Limb (tissue), 2 donors: ENCODE measurements around the gene ARL3.

Experiments used
- DNase-seq, 2 donors: peaks; one replicate each; pipeline ENCODE4 v3.0.0-alpha.2; 2016; ENCODE audit errors: extremely low spot score in 2 of 2

Gene ARL3

DNA sequence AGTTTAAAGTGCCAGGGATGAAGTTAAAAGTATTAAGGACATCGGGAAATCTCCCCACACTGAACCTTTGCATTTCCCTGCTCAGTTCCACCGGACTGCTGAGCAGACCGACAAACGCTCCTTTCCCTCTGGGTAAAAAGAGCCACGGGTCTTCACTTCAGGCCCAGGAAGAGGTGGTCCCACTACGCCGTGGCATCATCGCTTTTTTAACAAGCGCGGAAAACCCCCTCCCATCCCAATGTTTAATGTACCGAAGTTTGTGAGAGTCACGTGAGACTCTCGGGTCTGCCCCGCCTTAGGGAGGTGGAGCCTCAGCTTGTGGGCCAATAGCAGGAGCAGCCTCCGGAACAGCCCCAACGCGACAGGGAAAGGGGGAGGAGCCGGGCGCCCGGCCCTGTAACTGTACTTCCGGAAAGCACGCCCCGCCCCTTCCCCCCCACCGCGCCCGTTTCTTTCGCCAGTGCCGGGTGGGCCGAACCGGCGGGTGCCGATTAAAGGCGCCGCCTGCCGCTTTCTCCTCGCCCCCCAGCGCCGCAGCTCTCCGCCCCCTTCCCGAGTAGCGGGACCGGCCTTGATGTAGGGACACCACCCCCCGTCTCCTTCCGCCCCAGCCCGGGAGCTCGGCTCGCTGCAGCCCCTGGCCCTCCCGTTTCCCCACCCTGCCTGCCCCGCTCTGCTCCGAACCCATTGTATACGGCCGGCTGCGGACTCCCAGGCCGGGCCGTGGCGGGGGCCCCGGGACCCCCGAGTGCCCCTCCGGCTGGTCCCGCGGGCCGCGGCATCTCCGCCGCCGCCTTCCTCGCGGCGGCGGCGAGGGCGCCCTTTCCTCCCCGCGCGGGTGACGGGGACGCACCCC, 72.1 kb downstream of the ARL3 start:
- DNase-seq: peak; percentile 98 to 99

DNA sequence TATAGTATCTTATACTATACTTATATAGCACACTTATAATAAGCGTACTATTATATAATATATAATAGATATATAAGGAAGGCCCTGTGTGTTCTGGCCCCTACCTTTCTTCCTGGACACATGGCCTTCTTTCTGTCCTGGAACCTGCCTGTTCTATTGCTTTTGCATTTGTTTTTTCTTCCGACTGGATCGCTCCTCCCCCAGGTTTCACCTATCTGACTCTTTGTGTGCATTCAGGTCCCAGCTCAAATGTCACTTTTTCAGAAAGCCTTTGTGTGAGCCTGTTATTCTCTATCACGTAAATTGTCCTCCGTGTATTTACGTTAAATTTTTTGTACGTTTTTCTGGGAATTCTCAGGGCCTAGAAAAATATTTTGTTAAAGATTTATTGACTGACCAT, 72.8 kb downstream of the ARL3 start:
- DNase-seq: no peak

DNA sequence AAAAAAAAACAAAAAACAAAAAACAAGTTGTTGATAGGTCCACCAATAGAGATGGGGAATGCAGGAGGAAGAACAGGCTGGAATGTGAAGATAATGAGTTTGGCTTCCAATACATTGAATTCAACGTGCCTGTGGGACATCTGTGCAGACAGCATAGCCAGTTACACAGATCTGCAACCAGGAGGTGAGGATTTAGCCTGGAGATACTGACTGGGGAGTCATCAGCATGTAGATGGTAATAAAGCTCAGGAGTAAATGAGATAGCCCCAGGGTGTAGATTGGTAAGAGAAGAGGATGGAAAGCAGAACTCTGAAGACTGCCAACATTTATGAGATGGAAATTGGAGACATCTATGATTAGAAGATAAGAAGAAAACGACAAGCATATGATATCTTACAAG, 74.7 kb downstream of the ARL3 start:
- no peak for DNase-seq

DNA sequence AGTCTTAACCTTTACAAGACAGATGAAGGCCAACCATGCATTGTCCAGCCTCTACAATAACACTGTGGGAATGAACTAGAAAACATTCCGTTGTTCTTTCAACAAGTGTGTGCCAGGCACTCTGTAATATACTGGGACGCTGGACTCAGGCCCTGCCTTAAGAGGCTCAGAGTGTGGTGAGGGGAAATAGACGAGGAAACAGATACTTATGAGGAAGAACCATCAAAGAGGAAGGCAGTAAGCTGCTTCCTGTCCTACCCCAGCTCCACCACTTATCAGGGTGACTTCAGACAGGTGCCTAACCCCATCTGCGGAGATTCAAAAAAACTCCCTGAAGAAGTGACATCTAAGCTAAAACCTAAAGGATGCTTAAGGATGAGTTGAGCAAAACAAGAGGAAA, 78.8 kb downstream of the ARL3 start:
- DNase-seq: no peak

DNA sequence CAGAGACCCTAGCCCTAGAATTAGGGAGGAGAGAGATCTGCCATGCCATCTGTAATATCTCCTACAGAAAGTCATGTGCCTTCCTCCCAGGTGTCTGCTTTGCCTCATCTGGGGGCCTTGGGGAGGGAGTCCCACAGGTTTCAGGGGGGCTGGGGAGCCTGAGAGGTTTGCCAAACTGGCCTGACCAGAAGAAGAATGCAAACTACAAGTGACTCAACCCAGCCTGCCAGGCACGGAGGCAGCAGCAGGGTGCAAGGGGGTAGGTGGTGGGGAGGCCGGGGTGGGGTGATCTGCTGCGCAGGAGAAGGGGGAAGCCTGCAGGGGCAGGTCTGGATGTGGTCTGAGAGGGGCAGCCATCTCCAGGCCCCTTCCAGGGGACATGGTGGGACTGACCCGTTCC, 79.5 kb downstream of the ARL3 start:
- no peak for DNase-seq

DNA sequence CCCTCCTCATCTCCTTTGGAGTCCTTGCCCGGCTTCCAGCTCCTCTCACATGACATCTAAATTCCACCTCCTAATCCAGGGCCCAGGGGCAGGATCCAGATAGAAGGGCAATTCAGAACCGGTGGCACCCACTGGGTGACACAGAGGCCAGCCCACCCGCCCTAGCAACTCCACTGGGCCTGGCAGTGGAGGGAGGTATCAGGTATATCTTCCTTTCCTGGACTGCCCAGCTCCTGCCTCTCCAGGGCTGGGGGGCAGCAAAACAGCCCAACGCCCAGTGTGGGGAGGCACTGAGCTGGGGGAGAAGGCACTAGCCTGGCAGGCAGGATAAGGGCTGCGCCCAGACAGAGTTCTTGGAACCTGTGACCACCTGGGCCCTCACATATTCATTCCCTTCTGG, 80.3 kb downstream of the ARL3 start:
- no peak for DNase-seq

DNA sequence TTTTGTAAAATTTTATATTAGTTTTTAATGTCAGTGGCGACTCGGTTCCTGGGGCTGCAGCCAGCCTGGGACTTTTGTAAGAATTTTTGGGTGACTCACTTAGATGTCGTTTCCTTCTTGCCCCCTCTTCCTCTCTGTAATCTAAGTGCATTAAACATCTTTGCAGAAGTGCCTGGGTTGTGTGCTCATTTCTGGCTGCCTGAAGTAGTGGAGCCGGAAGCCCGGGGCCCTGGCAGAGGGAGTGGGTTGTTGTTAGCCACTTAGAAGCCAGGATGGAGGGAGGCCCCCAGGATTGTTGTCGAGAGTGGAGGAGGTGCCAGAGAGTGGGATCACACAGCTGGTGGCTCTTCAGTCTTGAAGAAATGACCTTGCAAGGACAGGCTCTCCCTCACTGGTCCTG, 80.9 kb downstream of the ARL3 start:
- DNase-seq: no peak

DNA sequence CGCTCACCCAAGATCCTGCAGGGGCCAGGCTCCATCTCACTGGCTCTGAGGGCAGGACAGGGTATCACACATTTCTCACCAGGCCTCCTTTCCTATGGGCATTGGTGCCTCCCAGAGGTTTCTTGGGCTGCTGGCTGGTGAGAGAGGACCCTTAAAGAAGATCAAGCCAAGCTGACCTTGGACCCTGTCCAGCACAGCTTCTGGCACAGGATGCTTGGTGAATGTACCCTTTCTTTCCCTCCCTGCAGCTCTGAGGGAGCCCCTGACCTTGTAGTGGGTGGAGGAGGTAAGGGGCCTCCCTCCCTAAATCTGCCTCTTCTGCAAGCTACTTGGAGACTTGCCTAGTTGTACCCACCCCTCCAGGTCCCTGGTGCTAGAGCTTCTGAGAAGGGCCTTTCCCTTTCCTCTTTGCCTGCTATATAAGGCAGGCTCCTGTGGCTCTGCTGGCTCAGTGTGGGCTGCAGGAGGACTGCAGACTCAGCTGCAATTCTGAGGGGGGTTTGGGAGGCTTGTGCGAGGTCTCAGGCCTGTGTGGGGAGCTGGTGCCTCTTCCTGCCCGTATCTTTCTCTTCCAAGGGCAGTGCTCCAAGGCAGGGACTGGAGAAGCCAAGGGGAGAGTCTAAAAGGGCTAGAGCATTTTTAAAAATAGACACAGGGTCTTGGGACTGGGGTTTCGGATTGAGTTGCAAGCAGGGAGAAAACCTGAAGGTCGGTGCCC, 81.6 kb downstream of the ARL3 start:
- peak; percentile 66 to 72 for DNase-seq

DNA sequence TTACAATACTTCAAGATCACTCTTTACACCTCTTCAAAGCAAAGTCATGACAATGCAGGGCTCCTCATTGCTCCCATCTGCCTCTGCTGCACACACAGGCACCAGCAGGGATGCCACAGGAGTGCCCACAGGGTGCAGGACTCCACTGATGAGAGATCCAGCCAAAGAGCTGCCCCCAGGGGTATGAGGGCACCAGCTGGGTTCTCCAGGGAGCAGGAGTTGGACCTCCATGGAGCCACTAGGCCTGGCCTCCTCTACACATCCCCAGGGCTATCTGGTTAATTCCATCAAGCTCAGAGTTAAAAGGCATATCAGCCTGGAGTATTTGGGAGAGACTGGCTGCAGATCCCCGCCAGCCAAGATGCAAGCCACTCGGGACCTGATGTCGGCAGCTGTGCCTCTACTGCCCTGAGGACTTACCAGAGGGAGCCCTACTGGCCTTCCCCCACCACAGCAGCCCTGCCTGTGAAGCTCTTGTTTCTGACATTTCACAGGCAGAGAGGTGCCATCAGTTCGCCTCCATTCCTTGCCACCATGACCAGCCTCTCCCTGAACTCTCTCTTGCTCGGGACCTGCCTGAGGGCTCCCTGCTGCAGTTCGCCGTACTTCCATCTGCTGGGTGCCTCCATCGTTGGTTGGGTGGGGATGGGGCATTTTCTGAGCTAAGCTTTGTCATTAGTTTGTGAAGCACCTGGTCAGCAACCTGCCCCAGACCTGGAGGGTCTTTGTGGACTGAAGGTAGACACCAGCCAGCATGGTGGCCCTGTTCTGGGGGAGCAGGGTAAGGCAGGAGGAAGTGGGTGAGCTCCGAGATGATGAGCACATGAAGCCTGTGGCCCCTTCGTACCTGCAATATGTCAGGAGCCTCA, 82.4 kb downstream of the ARL3 start:
- no peak for DNase-seq

DNA sequence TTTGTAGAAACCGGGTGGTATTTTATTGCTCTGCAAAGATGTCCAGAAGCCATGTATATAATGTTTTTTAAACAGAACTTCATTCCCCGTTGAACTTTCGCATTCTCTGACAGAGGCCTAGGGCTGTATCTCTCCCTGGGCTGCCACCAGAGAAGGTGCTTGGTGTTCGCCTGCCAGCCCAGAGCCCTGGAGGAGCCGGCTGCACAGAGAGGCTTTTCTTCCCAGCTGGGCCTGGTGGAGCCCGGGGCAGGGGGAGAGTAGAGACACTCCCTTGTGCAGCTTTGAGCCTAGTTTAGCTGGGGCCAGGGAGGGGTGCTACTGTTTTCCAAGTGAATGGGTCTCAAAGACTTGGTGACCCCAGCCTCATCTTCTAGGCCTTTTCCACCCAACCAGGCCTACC, 83.5 kb downstream of the ARL3 start:
- no peak for DNase-seq

DNA sequence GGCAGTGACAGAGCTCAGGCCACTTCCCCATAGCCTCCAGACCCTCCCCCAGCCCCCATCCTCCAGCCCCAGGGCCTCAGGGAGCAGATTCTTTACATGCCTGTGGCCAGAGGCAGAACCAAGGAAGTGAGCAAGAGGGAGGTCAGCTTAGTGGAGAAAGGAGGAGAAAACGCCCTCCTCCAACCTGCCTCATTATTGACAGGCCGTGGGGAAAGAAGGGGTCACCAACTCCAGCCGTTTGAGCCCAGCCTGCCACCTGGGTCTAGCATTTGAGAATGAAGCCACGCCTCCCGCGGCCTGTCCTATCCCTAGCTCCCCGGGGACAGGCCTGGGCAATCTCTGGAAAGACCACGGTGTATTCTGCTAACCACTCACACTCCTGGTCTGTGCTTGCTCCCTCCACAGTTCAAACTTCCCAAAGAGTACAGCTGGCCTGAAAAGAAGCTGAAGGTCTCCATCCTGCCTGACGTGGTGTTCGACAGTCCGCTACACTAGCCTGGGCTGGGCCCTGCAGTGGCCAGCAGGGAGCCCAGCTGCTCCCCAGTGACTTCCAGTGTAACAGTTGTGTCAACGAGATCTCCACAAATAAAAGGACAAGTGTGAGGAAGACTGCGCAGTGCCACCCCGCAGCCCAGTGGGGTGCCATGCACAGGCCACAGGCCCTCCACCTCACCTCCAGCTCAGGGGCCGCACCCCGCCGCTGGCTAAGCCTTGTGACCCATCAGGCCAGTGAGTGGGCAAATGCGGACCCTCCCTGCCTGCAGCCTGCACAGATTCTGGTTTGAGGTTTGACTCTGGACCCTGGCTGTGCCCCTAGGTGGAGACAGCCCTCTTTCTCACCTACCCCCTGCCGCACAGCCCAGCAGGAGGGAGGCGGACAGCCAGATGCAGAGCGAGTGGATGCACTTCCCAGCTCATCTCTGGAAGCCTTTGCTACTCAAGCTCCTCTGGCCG, 84.3 kb downstream of the ARL3 start:
- peak in 1 of 2 donors; percentile 51 for DNase-seq

DNA sequence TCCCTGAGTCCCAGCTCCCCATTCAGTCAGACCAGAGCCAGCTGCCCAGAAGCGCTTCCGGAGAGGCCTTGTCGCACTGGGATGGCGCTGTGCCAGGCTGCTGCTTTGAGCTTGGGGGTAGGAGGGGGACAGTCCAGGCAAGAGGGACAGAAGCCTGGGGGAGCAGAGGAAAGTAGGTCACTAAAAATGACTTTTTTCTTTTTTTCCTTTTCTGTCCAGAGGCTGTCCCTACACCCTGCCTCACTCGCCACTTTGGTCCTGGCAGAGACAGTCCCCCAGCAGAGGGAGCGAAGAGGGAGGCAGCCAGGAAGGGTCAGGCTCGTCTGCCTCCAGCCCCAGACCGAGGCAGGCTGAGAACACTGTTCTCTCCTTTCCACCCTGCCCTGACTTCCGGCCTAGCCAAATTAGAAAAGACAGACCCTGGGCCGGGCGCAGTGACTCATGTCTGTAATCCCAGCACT, 85.7 kb downstream of the ARL3 start:
- peak in 1 of 2 donors; percentile 62 for DNase-seq

DNA sequence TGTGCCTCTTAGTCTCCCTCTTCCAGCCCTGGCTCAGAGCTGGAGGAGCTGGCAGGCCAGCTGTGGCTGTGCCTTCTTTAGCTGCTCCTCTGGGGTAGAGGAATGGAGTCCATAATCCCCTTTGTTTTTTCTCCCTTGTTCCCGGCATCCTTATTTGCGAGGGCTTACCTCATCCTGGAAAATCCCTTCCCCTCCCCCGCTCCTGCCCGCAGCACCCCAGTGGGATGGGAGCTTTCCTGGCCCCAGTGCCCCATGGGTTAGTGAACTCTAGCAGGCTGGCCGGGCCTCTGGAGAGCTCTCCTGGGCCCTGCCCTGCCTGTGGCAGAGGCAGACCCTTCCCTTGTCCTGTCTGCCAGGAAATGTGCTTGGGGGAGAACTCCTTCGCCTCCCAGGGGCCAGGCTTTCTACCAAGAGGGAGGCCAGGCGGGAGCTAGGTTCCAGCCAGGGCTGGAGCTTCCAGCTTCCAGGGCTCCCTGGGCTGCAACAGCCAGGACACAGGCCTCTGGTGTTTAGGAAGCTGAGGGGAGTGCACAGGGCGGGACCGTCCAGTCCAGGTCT, 86.4 kb downstream of the ARL3 start:
- DNase-seq: peak in 1 of 2 donors; percentile 68

DNA sequence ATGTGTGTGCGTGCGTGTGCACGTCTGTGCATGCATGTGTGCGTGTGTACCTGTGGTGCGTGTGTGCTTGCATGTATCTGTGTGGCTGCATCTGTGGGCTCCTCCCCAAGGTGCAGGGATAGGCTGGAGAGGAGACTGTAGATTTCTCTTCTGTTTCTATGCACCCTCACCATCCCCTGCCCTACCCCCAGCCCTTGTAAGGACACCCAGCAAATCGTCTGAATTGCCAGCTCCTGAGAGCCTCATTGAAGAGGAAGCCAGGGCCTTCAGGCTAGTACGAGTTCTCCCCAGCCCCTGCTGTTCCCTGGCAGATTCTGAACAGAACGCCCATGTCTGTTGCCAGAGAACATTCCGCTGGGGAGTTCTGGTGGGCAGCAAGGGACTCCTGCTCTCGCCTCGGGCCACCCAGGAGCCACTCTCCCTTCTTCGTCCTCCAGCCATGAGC, 86.9 kb downstream of the ARL3 start:
- DNase-seq: no peak

DNA sequence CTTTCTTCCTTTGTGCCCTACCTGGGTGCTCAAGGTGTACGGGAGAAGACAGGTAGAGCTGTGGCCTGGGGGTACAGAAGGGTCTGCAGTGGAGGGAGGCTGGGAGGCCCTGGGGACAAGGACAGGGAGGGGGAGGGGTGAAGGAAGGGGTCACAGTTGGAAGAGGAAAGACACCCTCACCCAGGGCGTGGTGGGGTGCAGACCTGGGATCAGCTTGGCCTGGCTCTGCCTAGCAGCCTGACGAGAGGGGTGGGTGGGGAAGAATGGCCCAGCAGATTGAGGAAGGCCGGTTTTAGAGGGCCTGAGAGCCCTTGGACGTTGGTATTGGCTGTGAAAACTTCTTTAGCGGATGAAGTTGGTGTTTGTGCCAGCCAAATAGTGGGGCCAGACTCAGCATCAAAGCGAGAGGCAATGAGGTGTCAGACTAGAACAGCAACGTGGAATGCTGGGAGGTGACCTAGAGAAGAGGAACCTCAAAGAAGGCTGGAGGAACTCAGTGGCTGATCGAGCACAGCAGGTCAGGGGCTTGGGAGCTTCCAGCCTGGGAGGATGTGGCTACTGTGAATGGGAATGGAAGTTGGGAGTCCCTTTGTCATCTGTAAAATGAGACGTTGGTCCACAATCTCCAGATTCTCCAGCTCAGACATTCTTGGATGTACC, 88.0 kb downstream of the ARL3 start:
- no peak for DNase-seq

DNA sequence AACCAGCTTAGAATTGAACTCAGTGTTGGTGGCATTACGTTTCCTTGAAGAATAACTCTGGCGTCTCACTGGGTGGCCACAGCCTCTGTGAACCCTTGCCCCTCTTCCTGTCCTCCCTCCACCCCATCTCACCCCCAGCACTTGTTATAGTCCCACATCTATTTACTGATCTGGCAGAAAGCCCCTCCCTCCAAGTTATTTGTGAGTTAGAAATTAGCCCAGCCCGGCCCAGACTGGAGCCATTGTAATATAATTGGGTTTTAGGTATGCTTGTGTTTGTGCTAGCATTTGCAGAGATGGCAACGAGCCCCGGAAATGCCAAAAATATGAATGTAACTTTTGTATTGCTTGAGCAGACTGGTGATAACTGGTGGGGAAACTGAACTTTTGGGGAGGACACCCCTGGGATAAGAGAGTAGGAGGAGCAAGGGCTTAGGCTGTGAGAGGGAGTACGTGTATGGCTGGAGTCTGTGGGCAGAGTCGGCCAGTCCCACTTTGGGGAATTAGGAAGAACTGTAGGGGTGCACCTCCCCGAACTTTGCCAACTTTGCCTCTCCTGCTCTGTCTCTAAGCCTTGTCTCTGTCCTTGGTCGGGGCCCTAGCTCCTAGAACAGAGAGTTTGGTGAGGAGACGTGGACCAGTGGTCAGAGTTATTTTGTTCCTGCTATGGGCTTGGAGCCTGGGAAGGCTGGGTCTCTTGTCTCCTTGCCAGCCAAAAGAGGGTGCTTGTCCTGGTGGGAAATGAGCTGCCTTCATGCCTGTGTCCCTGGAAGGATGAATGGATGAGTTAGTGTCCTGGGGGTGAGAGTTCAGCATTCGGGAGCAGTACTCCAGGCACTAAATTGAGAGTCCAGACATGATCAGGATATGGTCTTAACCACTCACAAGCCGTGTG, 89.2 kb downstream of the ARL3 start:
- no peak for DNase-seq

DNA sequence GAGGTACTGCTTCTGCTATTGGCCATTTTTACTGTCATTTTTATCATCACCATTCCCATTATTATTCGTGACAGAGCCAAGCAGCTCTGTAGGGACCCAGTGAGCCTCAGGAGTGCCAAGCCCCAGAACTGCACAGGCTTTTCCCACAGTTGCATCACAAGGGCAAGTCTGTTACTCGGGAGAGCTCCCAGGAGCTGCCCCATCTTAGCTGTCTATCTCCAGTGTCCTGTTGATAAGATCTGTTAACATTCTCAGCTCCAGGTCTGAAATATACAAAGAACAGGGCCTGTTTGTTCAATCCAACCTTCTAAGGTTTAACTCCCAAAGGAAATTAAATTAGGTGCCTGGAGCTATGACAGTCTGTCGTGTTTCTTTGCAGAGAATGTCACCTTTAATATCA, 90.1 kb downstream of the ARL3 start:
- DNase-seq: no peak
